ENCODE data around the gene PABPC1L. TPM values are rescaled to one million over a fixed set of nuclear protein-coding genes. Genes with fewer than 3 reads are reported as not detected.

The PABPC1L gene
- polyA plus RNA-seq, 1 donor (not counting 4 experiments of a cell fraction or from before 2014, with no cell fraction given) = 31.4 TPM

DNA sequence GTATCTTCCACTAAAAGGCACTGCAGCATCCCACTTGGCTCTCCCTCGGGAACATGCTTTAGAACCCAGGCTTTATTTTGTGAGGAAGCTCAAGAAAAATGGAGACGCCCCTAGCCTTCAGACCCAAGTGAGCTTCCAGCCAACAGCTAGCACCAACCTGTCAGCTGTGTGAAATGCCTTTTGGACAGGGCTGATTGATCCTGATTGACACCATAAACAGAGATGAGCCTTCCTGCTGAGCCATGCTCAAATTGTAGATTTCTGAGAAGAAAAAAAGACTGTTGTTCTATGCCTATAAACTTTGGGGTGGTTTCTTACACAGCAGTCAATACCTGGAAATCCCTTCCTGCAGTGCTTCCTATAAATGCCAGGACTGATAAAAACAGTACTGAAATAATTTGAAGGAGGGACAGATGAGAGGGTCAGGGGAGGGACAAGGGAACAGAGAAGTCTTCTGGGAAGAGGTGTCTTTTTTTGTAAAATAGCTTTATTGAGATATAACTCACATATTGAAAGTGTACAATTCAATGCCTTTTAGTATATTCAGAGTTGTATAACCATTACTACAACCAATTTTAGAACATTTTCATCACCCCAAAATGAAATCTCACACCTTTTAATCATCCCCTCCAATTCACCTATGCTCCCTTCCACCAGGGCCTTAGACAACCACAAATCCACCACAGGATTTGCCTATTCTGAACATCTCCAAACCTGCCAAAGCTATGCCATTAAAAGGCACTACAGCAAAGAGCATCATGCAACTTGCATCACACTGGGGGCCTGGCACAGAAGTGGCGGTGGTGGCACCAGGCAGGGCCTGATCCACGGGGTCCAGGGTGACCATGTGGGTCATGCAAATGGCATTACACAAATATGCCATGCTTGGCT, 53.7 kb downstream of the PABPC1L start:
- H3K79me2 ChIP-seq (ENCODE audit: control insufficient read depth, insufficient read depth, low read length) = peaks cover 39% of the 10 kb centered on the region
- no peaks in the 10 kb centered on the region for H3K27me3 ChIP-seq (ENCODE audit: control insufficient read depth, extremely low read depth, insufficient read depth, low read length)
- FAIRE-seq = no peak
- no peak overlapping the region for H2AFZ ChIP-seq (ENCODE audit: control insufficient read depth, low read length)
- no peak overlapping the region for H3K4me3 ChIP-seq (ENCODE audit: control insufficient read depth in 2 of 3, extremely low read depth in 1 of 3, insufficient read depth in 2 of 3, low read depth in 1 of 3, low read length in 3 of 3)
- H3K9ac ChIP-seq (ENCODE audit: control insufficient read depth, extremely low read depth, insufficient read depth, low read length) = no peak overlapping the region
- no peak overlapping the region for H3K27ac ChIP-seq (ENCODE audit: control insufficient read depth, insufficient read depth, low read length)
- H3K9me1 ChIP-seq (ENCODE audit: control insufficient read depth, extremely low read depth, insufficient read depth, low read length) = peaks cover 2% of the 10 kb centered on the region
- TF ChIP-seq EZH2 (IDR thresholded peaks at IDR 0.05; ENCODE audit: low read length) = no peak
- H3K36me3 ChIP-seq (ENCODE audit: control insufficient read depth in 2 of 2, extremely low read depth in 1 of 2, insufficient read depth in 2 of 2, low read length in 2 of 2) = peaks cover 0 to under 1% of the 10 kb centered on the region in 2 experiments
- H4K20me1 ChIP-seq (ENCODE audit: control insufficient read depth, extremely low read depth, insufficient read depth, low read length) = no peaks in the 10 kb centered on the region
- H3K4me2 ChIP-seq (ENCODE audit: control insufficient read depth, extremely low read depth, insufficient read depth, low read depth, low read length) = no peak overlapping the region
- peaks cover 36% of the 10 kb centered on the region for H3K4me1 ChIP-seq (ENCODE audit: control insufficient read depth, extremely low read depth, insufficient read depth, low read length)
- H3K9me3 ChIP-seq (ENCODE audit: control insufficient read depth, low read depth, low read length) = no peaks in the 10 kb centered on the region
- dilution Hi-C loops (cut with MboI; ENCODE audit: extremely low pct_ligation_motif_present, low sequenced_read_pairs) = no loop called here
- no peak for DNase-seq (ENCODE audit: low read depth, low spot score)

DNA sequence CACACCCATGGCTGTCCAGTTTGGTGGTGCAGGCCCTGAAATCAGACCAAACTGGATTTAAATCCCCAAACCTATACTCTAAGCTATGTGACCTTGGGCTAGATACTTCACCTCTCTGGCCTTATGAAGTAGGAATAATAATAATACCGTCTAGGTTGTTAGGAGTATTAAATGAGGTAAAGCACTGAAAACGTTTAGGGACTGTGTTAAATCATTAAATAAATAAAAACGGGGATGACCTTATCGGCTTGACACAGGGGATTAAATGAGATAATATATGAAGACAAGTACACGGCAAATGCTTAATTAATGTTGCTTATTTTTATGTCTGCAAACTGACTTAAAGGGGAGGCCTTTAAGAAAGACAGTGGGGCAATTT, 55.8 kb downstream of the PABPC1L start:
- Histone ChIP-seq H3K36me3 (ENCODE audit: control insufficient read depth in 2 of 2, extremely low read depth in 1 of 2, insufficient read depth in 2 of 2, low read length in 2 of 2) (no peaks in the 10 kb centered on the region), H3K4me2 (ENCODE audit: control insufficient read depth, extremely low read depth, insufficient read depth, low read depth, low read length) (peak overlapping the region; percentile 88), H3K4me1 (ENCODE audit: control insufficient read depth, extremely low read depth, insufficient read depth, low read length) (peaks cover 35% of the 10 kb centered on the region), H2AFZ (ENCODE audit: control insufficient read depth, low read length) (peak overlapping the region; percentile 83), H3K9ac (ENCODE audit: control insufficient read depth, extremely low read depth, insufficient read depth, low read length) (peak overlapping the region; percentile 82), H3K9me3 (ENCODE audit: control insufficient read depth, low read depth, low read length) (no peaks in the 10 kb centered on the region), H3K4me3 (ENCODE audit: control insufficient read depth in 2 of 3, extremely low read depth in 1 of 3, insufficient read depth in 2 of 3, low read depth in 1 of 3, low read length in 3 of 3) (peak overlapping the region; percentile 78 to 85 (median 79)), H3K9me1 (ENCODE audit: control insufficient read depth, extremely low read depth, insufficient read depth, low read length) (peaks cover 2% of the 10 kb centered on the region), H3K27me3 (ENCODE audit: control insufficient read depth, extremely low read depth, insufficient read depth, low read length) (no peaks in the 10 kb centered on the region), H3K27ac (ENCODE audit: control insufficient read depth, insufficient read depth, low read length) (peak overlapping the region; percentile 69), H3K79me2 (ENCODE audit: control insufficient read depth, insufficient read depth, low read length) (peaks cover 44% of the 10 kb centered on the region), H4K20me1 (ENCODE audit: control insufficient read depth, extremely low read depth, insufficient read depth, low read length) (no peaks in the 10 kb centered on the region)
- FAIRE-seq = no peak
- dilution Hi-C loops (cut with MboI; ENCODE audit: extremely low pct_ligation_motif_present, low sequenced_read_pairs) = no loop called here
- DNase-seq (ENCODE audit: low read depth, low spot score) = no peak
- TF ChIP-seq, protein P1, sequence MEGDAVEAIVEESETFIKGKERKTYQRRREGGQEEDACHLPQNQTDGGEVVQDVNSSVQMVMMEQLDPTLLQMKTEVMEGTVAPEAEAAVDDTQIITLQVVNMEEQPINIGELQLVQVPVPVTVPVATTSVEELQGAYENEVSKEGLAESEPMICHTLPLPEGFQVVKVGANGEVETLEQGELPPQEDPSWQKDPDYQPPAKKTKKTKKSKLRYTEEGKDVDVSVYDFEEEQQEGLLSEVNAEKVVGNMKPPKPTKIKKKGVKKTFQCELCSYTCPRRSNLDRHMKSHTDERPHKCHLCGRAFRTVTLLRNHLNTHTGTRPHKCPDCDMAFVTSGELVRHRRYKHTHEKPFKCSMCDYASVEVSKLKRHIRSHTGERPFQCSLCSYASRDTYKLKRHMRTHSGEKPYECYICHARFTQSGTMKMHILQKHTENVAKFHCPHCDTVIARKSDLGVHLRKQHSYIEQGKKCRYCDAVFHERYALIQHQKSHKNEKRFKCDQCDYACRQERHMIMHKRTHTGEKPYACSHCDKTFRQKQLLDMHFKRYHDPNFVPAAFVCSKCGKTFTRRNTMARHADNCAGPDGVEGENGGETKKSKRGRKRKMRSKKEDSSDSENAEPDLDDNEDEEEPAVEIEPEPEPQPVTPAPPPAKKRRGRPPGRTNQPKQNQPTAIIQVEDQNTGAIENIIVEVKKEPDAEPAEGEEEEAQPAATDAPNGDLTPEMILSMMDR (optimal IDR thresholded peaks at IDR 0.05 in 1 of 3, IDR thresholded peaks at IDR 0.05 in 1 of 3, conservative IDR thresholded peaks at IDR 0.05 in 1 of 3; ENCODE audit: extremely low read depth in 1 of 3, insufficient read depth in 2 of 3, low read length in 3 of 3) = no peak
- no peak for TF ChIP-seq EZH2 (IDR thresholded peaks at IDR 0.05; ENCODE audit: low read length)

Measured in keratinocyte (primary cell).